Activated CD4-positive, CD25-positive, alpha-beta regulatory T cell treated with anti-CD3 and anti-CD28 coated beads, Interleukin-2, amount 50 U/mL, for 24 hours (primary cell): ENCODE measurements around the gene KCNQ5.
"Not testable (repeated sequence)": the region's sequence is repeated elsewhere in the genome, so short reads cannot be mapped to it uniquely, and the experiment has no call there.

ENCODE experiments used
- ATAC-seq, 2 donors: fragments of 150-1000 bp; cut with Tn5 transposase; one replicate each; pipeline ENCODE4 v1.10.0; 2021; ENCODE audit warnings: mild to moderate bottlenecking in 1 of 2, moderate library complexity in 1 of 2

Gene KCNQ5

GRCh38 chr6:73143551-73143950 is 521.7 kb downstream of the KCNQ5 start:
- no peak for ATAC-seq

GRCh38 chr6:73144516-73144915 is 522.7 kb downstream of the KCNQ5 start:
- no peak for ATAC-seq

- no peak for ATAC-seq
Measured at GRCh38 chr6:73145690-73146089, 523.8 kb downstream of the KCNQ5 start.

GRCh38 chr6:73151732-73152131 is 529.9 kb downstream of the KCNQ5 start:
- ATAC-seq, result no peak

- no peak for ATAC-seq
Measured at GRCh38 chr6:73152556-73152955, 530.7 kb downstream of the KCNQ5 start.

GRCh38 chr6:73152966-73153757 is 531.3 kb downstream of the KCNQ5 start:
- ATAC-seq, result no peak

GRCh38 chr6:73156793-73157767 is 535.2 kb downstream of the KCNQ5 start:
- ATAC-seq, result no peak

- no peak for ATAC-seq
Measured at GRCh38 chr6:73157870-73158269, 536.0 kb downstream of the KCNQ5 start.

GRCh38 chr6:73169111-73169510 is 547.2 kb downstream of the KCNQ5 start:
- ATAC-seq, result no peak

- ATAC-seq, result no peak
Measured at GRCh38 chr6:73169633-73170032, 547.8 kb downstream of the KCNQ5 start.

GRCh38 chr6:73174646-73175045 is 552.8 kb downstream of the KCNQ5 start:
- no peak for ATAC-seq

- ATAC-seq, result no peak
Measured at GRCh38 chr6:73176057-73176456, 554.2 kb downstream of the KCNQ5 start.

GRCh38 chr6:73177221-73177944 is 555.5 kb downstream of the KCNQ5 start:
- ATAC-seq, result no peak

- ATAC-seq, result no peak
Measured at GRCh38 chr6:73180076-73180738, 558.3 kb downstream of the KCNQ5 start.

- ATAC-seq, result peak; percentile 71 to 72
Measured at GRCh38 chr6:73180763-73181619, 559.1 kb downstream of the KCNQ5 start.

- no peak for ATAC-seq
Measured at GRCh38 chr6:73182021-73182607, 560.2 kb downstream of the KCNQ5 start.

GRCh38 chr6:73193302-73193701 is 571.4 kb downstream of the KCNQ5 start:
- ATAC-seq, result not testable (repeated sequence)

GRCh38 chr6:73194744-73195143 is 572.9 kb downstream of the KCNQ5 start:
- ATAC-seq, result no peak

- no peak for ATAC-seq
Measured at GRCh38 chr6:73200247-73200646, 578.4 kb downstream of the KCNQ5 start.

GRCh38 chr6:73200735-73201134 is 578.9 kb downstream of the KCNQ5 start:
- no peak for ATAC-seq

- no peak for ATAC-seq
Measured at GRCh38 chr6:73203098-73203497, 581.2 kb downstream of the KCNQ5 start.
